Measurements from ENCODE around the gene GFOD2. TPM values are rescaled to one million over a fixed set of nuclear protein-coding genes. Genes with fewer than 3 reads are reported as not detected.

Gene GFOD2
- total RNA-seq, 4 donors from 2014 or later, result 21.9 to 32.2 (median 24.3) TPM

DNA sequence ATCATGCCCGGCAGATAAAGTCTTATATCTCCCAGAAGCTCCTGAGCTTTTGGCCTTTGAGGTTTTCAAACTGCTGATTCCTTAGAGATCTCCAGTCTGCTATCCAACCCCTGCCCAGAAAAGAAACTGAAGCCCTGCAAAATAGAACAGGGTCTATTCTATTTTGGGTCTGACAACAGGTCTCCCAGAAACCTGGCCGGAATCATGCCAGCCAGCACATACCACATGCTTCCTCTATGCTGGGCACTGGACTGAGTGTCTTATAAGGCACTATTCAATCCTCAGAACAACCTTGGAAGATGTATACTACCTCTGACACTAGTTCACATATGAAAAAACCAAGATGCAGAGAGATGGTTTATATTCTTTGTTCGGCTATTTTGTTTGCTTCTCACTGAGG, 21.3 kb upstream of the GFOD2 start:
- no peak for TF ChIP-seq EP300 (IDR thresholded peaks at IDR 0.05; ENCODE audit: low read depth)
- no peak for TF ChIP-seq POLR2AphosphoS5 (IDR thresholded peaks at IDR 0.05)
- TF ChIP-seq POLR2A (IDR thresholded peaks at IDR 0.05), result no peak
- TF ChIP-seq, protein P1, sequence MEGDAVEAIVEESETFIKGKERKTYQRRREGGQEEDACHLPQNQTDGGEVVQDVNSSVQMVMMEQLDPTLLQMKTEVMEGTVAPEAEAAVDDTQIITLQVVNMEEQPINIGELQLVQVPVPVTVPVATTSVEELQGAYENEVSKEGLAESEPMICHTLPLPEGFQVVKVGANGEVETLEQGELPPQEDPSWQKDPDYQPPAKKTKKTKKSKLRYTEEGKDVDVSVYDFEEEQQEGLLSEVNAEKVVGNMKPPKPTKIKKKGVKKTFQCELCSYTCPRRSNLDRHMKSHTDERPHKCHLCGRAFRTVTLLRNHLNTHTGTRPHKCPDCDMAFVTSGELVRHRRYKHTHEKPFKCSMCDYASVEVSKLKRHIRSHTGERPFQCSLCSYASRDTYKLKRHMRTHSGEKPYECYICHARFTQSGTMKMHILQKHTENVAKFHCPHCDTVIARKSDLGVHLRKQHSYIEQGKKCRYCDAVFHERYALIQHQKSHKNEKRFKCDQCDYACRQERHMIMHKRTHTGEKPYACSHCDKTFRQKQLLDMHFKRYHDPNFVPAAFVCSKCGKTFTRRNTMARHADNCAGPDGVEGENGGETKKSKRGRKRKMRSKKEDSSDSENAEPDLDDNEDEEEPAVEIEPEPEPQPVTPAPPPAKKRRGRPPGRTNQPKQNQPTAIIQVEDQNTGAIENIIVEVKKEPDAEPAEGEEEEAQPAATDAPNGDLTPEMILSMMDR (IDR thresholded peaks at IDR 0.05), result no peak
- intact Hi-C loops (cut with DNase I; ENCODE audit: low total_unique reads) (no loop called here), in situ Hi-C loops (cut with MboI; ENCODE audit: low pct_ligation_motif_present in 1 of 4, low pct_unique_long_range_greater_than_20kb in 1 of 4, low sequenced_read_pairs in 3 of 4) (no loop called here)

DNA sequence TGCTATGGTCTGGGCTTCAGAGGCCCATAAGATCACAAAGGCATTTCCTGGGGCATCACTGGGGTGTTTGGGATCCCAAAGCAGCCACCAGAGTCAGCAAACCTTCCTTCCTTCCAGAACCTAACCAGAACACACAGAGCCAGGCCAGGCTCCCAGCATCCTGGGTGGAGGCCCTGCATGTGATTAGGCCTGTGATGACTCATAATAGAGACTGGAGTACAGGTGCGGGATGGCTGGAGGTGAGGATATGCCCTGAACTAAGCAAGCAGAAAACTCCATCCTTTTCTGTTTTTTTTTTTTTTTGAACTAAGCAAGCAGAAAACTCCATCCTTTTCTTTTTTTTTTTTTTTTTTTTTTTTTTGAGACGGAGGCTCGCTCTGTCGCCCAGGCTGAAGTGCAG, 17.7 kb upstream of the GFOD2 start:
- Histone ChIP-seq H3K4me1 (no peaks in the 10 kb centered on the region), H3K9me3 (no peaks in the 10 kb centered on the region), H3K27me3 (no peaks in the 10 kb centered on the region), H3K4me3 (no peak overlapping the region), H3K36me3 (peaks cover 0 to 8% (median 3%) of the 10 kb centered on the region in 4 donors), H3K27ac (no peak overlapping the region)
- intact Hi-C loops (cut with DNase I; ENCODE audit: low total_unique reads), result no loop called here
- TF ChIP-seq, protein P1 (IDR thresholded peaks at IDR 0.05), result no peak
- no peak for TF ChIP-seq POLR2A (IDR thresholded peaks at IDR 0.05)
- TF ChIP-seq POLR2AphosphoS5 (IDR thresholded peaks at IDR 0.05), result no peak
- no peak for TF ChIP-seq EP300 (IDR thresholded peaks at IDR 0.05; ENCODE audit: low read depth)
- in situ Hi-C loops (cut with MboI; ENCODE audit: low pct_ligation_motif_present in 1 of 4, low pct_unique_long_range_greater_than_20kb in 1 of 4, low sequenced_read_pairs in 3 of 4), result no loop called here
- WGBS, 2 donors (ENCODE audit: low coverage in 1 of 2), result 80 to 97% methylated on average over 1 to 4 of the region's 4 CpGs
- no peak for DNase-seq

More for the DNA sequence above, 21.3 kb upstream of the GFOD2 start:
- Histone ChIP-seq H3K36me3 (peaks cover 0 to 18% (median 9%) of the 10 kb centered on the region in 4 donors), H3K9me3 (no peaks in the 10 kb centered on the region), H3K4me3 (no peak overlapping the region), H3K4me1 (no peaks in the 10 kb centered on the region), H3K27me3 (no peaks in the 10 kb centered on the region), H3K27ac (no peak overlapping the region)
- no peak for DNase-seq
- WGBS, 2 donors (ENCODE audit: low coverage in 1 of 2), result 100% methylated on average over 1 to 3 of the region's 3 CpGs

GRCh38 chr16:67734731-67735201, 15.7 kb upstream of the GFOD2 start:
- DNase-seq, result no peak
- 95% methylated on average over 7 of the region's 9 CpGs; no CpG with 5 or more reads in 1 of the 2 donors for WGBS, 2 donors (ENCODE audit: low coverage in 1 of 2)
- H3K4me1 ChIP-seq, result no peaks in the 10 kb centered on the region
- H3K27ac ChIP-seq, result no peak overlapping the region
- peaks cover 0 to 13% (median 0%) of the 10 kb centered on the region in 4 donors for H3K36me3 ChIP-seq
- in situ Hi-C loops (cut with MboI; ENCODE audit: low pct_ligation_motif_present in 1 of 4, low pct_unique_long_range_greater_than_20kb in 1 of 4, low sequenced_read_pairs in 3 of 4) (no loop called here), intact Hi-C loops (cut with DNase I; ENCODE audit: low total_unique reads) (no loop called here)
- no peaks in the 10 kb centered on the region for H3K9me3 ChIP-seq
- H3K27me3 ChIP-seq, result no peaks in the 10 kb centered on the region
- H3K4me3 ChIP-seq, result no peak overlapping the region
- TF ChIP-seq, protein P1 (IDR thresholded peaks at IDR 0.05), result no peak

DNA sequence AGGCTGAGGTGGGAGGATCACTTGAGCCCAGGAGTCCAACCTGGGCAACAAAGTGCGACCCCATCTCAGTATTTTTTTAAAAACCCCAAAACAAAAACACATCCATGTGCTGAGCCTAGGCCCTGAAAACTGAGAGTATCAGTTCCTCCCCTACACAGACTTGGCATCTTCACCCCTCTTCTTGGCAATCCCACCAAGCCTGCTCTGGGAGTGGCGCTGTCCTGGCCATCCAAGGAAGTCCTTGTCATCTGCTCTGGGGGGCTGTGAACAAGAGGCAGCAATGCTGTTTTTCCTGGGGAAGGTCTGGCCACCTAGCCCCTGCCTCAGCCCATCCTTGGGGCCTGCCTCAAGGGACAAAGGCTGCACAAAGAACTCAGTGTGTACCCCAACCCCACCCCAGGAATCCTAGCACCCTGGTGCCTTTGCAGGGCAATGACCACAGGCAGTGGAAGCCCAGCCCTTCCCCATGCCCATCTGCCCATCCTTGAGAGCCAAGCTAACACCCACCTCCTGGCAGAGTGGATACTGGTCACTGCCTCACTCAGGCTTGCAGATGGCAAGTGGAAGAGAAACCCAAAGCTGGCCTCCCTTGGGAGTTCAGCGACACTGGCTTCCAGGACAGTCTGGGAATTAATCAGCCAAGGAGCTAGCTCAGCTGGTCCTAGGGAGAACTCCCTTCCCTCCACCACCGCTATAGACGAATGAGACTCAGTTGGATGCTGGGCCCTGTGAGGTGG, 14.8 kb upstream of the GFOD2 start:
- WGBS, 2 donors (ENCODE audit: low coverage in 1 of 2), result 89 to 100% methylated on average over 1 to 5 of the region's 5 CpGs
- DNase-seq, result no peak

More for the DNA sequence above, 14.8 kb upstream of the GFOD2 start:
- no peak overlapping the region for H3K4me3 ChIP-seq
- TF ChIP-seq, protein P1 (IDR thresholded peaks at IDR 0.05), result no peak
- no peak overlapping the region for H3K27ac ChIP-seq
- H3K36me3 ChIP-seq, result peaks cover 0 to 17% (median 4%) of the 10 kb centered on the region in 4 donors
- H3K27me3 ChIP-seq, result no peaks in the 10 kb centered on the region
- no peaks in the 10 kb centered on the region for H3K9me3 ChIP-seq
- in situ Hi-C loops (cut with MboI; ENCODE audit: low pct_ligation_motif_present in 1 of 4, low pct_unique_long_range_greater_than_20kb in 1 of 4, low sequenced_read_pairs in 3 of 4) (no loop called here), intact Hi-C loops (cut with DNase I; ENCODE audit: low total_unique reads) (no loop called here)
- no peaks in the 10 kb centered on the region for H3K4me1 ChIP-seq

Measured in transverse colon (tissue), 4 donors.